BLaER1 (cell line): ENCODE results near the gene GHR.

Experiments used
- H3K27ac ChIP-seq: shearing (Covaris generic); formaldehyde crosslinking; 2 replicates; pipeline ENCODE4 v1.8.1; 2022
- H3K27me3 ChIP-seq: shearing (Covaris generic); formaldehyde crosslinking; 2 replicates; pipeline ENCODE4 v1.8.1; 2022
- H3K36me3 ChIP-seq: shearing (Covaris generic); formaldehyde crosslinking; 2 replicates; pipeline ENCODE4 v1.8.1; 2022
- H3K4me1 ChIP-seq: shearing (Covaris generic); formaldehyde crosslinking; 2 replicates; pipeline ENCODE4 v1.8.1; 2022
- H3K4me2 ChIP-seq: shearing (Covaris generic); formaldehyde crosslinking; 2 replicates; pipeline ENCODE4 v1.8.1; 2022
- H3K4me3 ChIP-seq: shearing (Covaris generic); formaldehyde crosslinking; 2 replicates; pipeline ENCODE4 v1.8.1; 2022
- H3K9ac ChIP-seq: shearing (Covaris generic); formaldehyde crosslinking; 2 replicates; pipeline ENCODE4 v1.8.1; 2022
- H3K9me3 ChIP-seq: shearing (Covaris generic); formaldehyde crosslinking; 2 replicates; pipeline ENCODE4 v1.8.1; 2022
- H4K20me1 ChIP-seq: shearing (Covaris generic); formaldehyde crosslinking; 2 replicates; pipeline ENCODE4 v1.8.1; 2022
- Cebpa-rat ChIP-seq: shearing (Covaris generic); IDR thresholded peaks from 2 replicates; pipeline ENCODE4 v1.8.1; 2022

The GHR gene

DNA sequence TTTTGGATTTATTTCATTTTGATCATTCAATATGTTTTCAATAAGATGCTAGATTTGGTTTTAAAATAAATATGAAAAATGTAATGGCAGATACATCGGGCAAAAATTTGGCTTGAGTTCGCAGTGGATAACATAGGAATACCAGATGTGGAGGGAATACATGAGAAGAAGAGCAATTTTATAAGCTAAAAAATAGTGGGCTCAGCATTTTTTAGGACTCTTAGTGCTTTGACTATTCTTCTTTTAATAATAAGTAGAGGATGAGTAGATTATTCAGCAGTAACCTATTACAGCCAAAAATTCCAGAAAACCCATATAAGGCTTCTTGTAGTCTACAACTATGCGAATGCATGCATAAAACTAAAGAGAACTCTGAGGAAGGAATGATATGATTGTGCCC is 22.8 kb upstream of the GHR start:
- Histone ChIP-seq H3K9me3 (peaks cover 9% of the 10 kb centered on the region), H3K27me3 (no peaks in the 10 kb centered on the region), H3K4me3 (no peak overlapping the region), H3K27ac (no peak overlapping the region), H3K9ac (no peak overlapping the region), H3K4me2 (no peak overlapping the region), H3K4me1 (no peaks in the 10 kb centered on the region), H4K20me1 (no peaks in the 10 kb centered on the region), H3K36me3 (no peaks in the 10 kb centered on the region)
- no peak for TF ChIP-seq Cebpa-rat

DNA sequence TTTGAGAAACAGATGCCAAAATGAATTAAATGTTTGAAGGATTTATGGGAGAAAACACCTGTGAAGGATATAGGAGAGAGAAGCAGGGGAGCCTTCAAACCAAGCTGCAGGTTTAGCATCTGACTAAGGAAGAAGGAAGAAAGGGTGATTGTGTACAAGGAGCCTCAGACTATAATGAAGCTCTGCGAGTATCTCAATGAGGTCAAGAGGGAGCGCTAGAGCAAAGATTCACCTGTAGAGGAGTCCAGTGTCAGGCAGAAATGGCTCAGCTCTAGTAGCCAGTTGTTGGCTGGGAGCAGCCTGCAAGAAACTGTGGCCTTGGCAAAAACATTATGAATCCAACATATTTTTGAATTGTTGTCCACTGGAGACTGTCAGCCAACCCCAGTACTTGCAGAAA is 20.0 kb upstream of the GHR start:
- TF ChIP-seq Cebpa-rat, result no peak
- Histone ChIP-seq H3K9me3 (no peaks in the 10 kb centered on the region), H3K9ac (no peak overlapping the region), H3K27ac (no peak overlapping the region), H3K4me1 (no peaks in the 10 kb centered on the region), H3K4me2 (no peak overlapping the region), H3K27me3 (no peaks in the 10 kb centered on the region), H3K4me3 (no peak overlapping the region), H4K20me1 (no peaks in the 10 kb centered on the region), H3K36me3 (no peaks in the 10 kb centered on the region)

DNA sequence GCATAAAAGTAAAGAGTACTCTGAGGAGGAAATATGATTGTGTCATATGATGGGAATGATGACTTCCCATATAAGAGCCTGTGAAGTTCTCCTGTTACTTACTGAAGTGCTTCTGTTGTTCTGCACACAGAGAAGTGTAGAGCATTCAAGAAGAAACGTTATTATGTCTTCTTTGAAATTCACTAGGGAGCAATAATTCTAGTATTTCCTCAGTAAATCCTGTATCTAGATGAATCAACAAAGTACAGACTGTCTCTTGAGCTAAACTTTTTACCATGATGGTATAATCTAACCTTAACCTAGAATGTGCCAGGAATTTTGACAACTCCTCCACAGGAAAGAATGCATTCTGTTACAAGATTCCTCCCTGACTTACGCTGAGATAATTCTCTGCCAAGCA is 18.9 kb upstream of the GHR start:
- Histone ChIP-seq H3K27me3 (no peaks in the 10 kb centered on the region), H4K20me1 (no peaks in the 10 kb centered on the region), H3K4me1 (no peaks in the 10 kb centered on the region)

DNA sequence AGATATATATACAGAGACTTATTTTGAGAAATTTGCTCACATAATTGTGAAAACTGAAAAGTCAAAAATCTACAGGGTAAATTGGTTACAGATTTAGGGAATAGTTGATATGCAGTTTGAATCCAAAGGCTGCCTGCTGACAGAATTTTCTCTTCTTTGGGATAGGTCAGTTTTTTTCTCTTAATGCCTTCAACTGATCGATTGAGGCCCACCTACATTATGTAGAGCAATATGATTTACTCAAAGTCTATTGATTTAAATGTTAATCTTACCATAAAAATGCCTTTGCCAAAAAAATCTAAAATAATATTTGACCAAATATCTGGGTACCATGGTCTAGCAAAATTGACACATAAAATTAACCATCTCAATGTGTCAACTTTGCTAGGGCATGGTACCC is 3.9 kb upstream of the GHR start:
- Histone ChIP-seq H3K27me3 (peaks cover 18% of the 10 kb centered on the region), H4K20me1 (no peaks in the 10 kb centered on the region), H3K4me2 (no peak overlapping the region), H3K27ac (no peak overlapping the region), H3K4me3 (no peak overlapping the region), H3K9me3 (peaks cover 15% of the 10 kb centered on the region), H3K4me1 (no peaks in the 10 kb centered on the region), H3K36me3 (no peaks in the 10 kb centered on the region), H3K9ac (no peak overlapping the region)
- TF ChIP-seq Cebpa-rat, result no peak

More for the DNA sequence above, 18.9 kb upstream of the GHR start:
- Histone ChIP-seq H3K4me2 (no peak overlapping the region), H3K9ac (no peak overlapping the region), H3K9me3 (no peaks in the 10 kb centered on the region), H3K36me3 (no peaks in the 10 kb centered on the region), H3K4me3 (no peak overlapping the region), H3K27ac (no peak overlapping the region)
- TF ChIP-seq Cebpa-rat, result no peak

DNA sequence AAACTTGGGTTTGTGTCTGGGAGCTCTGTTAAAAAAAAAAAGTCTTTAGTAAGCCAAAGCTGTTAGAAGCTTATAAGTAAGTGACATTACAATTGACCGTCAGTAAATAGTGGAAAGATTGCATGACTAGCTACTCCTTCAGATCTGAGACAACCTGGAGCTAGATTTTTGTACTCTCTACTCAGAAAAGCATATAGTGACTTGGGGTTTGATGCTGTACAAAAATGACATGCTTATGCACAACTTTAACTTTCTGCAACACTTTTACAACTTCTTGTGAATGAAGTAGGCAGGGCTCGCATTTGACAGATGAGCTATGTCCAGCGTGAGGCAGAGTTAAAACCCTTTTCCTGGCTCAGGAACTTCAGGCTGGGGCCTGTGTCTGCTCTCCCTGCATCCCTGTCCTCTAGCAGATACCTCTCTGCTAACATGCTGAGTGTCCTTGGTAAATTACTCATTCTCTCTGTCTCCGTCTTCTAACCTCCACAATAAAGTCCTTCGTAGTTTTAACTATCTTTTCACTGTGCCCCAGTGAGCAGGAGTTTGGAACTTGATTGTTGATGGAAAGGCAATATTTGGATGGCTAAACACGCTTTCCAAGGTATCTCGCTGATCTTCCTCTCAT is 471 bp upstream of the GHR start:
- Histone ChIP-seq H3K4me3 (no peak overlapping the region), H3K9me3 (peaks cover 25% of the 10 kb centered on the region), H3K27ac (no peak overlapping the region), H4K20me1 (no peaks in the 10 kb centered on the region), H3K9ac (no peak overlapping the region), H3K4me2 (no peak overlapping the region), H3K27me3 (peaks cover 29% of the 10 kb centered on the region), H3K36me3 (no peaks in the 10 kb centered on the region), H3K4me1 (no peaks in the 10 kb centered on the region)
- no peak for TF ChIP-seq Cebpa-rat

DNA sequence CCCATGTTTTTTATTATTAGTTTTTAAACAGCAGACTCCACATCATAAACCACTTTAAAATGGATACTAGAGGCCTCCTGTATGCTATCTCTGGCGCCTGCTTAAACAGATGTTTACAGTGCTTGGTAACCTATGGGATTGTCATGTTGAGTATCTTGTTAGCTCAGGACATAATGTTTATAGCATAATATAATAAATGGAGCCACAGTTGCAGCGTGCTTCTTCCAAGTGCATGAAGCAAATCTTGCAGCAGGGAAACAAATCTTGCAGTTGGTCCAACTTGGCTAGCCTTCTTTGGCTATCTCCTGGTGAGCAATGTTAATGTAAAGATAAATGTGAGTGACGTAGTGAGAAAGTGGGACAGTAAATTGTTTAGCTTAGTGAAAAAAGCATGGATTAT is 2.8 kb downstream of the GHR start:
- Histone ChIP-seq H3K4me2 (no peak overlapping the region), H3K9ac (no peak overlapping the region), H3K27me3 (peaks cover 29% of the 10 kb centered on the region), H3K27ac (no peak overlapping the region), H4K20me1 (no peaks in the 10 kb centered on the region), H3K4me3 (no peak overlapping the region), H3K4me1 (no peaks in the 10 kb centered on the region), H3K36me3 (no peaks in the 10 kb centered on the region), H3K9me3 (peaks cover 25% of the 10 kb centered on the region)
- TF ChIP-seq Cebpa-rat, result no peak

DNA sequence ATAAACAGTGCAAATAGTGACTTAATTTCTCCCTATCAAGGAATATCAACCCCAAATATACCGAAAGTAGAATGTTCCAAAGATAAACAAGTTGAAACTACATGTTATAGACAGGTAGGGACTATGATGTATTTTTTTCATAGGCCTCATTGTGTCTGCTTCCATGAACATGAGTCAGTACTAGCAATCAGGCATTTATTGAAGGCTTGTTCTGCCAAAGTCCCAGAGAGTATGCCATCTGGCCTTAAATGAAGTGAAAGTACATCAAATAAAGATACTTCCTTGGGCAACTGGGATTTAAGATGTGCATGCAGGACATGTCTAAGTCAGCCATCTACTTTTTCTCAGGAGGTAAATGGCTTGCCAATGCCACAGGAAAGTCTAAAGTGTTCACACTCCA is 6.5 kb downstream of the GHR start:
- H3K4me2 ChIP-seq, result no peak overlapping the region
- peaks cover 6% of the 10 kb centered on the region for H3K9me3 ChIP-seq
- H3K4me3 ChIP-seq, result no peak overlapping the region
- no peaks in the 10 kb centered on the region for H3K36me3 ChIP-seq
- no peak overlapping the region for H3K27ac ChIP-seq
- TF ChIP-seq Cebpa-rat, result no peak
- H3K27me3 ChIP-seq, result peaks cover 8% of the 10 kb centered on the region
- H3K9ac ChIP-seq, result no peak overlapping the region
- H4K20me1 ChIP-seq, result no peaks in the 10 kb centered on the region
- no peaks in the 10 kb centered on the region for H3K4me1 ChIP-seq

DNA sequence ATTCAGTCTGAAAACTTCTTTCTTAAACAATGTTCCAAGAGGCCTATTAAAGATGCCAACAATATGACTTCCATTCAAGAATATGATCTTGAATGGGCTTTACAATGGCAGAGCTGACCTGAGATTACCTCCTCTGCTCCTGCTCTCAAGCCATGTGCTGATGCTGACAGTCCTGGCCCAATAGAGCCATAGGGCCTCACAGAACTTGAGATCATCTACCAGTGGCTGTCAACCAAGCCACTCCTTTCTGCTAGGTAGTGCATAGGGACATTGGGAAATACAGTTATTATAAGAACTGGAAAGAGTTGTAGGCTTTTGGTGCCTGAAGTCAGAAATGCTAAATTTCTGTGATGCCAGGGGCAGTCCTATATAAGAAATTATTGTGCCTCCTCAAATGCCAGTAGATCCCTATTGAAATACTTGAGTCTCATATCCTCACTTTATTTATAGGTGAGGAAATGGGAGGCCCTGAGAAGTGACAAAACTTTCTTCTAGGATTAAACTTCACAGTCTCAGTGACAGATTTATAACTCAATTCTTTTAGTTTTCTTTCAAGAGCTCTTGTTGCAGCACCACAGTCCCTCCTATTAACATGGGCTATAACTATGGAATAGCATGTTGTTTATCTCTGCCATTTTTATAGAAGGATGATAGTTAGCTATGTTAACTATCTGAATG is 10.9 kb downstream of the GHR start:
- H3K9me3 ChIP-seq, result no peaks in the 10 kb centered on the region
- no peaks in the 10 kb centered on the region for H3K36me3 ChIP-seq
- H3K4me2 ChIP-seq, result no peak overlapping the region
- no peak overlapping the region for H3K4me3 ChIP-seq
- no peak for TF ChIP-seq Cebpa-rat
- H3K4me1 ChIP-seq, result no peaks in the 10 kb centered on the region
- no peak overlapping the region for H3K9ac ChIP-seq
- no peak overlapping the region for H3K27ac ChIP-seq
- H4K20me1 ChIP-seq, result no peaks in the 10 kb centered on the region
- no peaks in the 10 kb centered on the region for H3K27me3 ChIP-seq

DNA sequence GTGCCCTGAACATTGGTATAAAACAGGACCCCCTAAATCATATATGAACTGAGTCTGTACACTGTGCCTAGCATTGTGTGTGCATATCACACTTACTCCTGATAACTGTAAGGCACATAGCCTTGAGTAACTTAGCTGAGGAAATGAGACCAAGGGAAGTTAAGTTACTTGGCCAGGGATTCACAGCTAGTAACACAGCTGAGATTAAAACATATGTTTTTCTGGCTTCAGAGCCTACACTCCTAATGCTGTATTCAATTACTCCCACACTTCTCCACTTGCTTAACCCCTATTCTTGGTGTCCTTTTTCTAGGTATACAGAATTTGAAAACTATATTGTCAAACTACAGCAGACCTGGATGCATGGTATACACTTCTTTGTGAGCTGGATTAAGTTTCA is 12.8 kb downstream of the GHR start:
- no peaks in the 10 kb centered on the region for H3K4me1 ChIP-seq
- no peak for TF ChIP-seq Cebpa-rat
- H3K27ac ChIP-seq, result no peak overlapping the region
- H3K9ac ChIP-seq, result no peak overlapping the region
- H3K27me3 ChIP-seq, result no peaks in the 10 kb centered on the region
- no peaks in the 10 kb centered on the region for H3K36me3 ChIP-seq
- no peaks in the 10 kb centered on the region for H4K20me1 ChIP-seq
- H3K4me3 ChIP-seq, result no peak overlapping the region
- no peak overlapping the region for H3K4me2 ChIP-seq
- no peaks in the 10 kb centered on the region for H3K9me3 ChIP-seq

DNA sequence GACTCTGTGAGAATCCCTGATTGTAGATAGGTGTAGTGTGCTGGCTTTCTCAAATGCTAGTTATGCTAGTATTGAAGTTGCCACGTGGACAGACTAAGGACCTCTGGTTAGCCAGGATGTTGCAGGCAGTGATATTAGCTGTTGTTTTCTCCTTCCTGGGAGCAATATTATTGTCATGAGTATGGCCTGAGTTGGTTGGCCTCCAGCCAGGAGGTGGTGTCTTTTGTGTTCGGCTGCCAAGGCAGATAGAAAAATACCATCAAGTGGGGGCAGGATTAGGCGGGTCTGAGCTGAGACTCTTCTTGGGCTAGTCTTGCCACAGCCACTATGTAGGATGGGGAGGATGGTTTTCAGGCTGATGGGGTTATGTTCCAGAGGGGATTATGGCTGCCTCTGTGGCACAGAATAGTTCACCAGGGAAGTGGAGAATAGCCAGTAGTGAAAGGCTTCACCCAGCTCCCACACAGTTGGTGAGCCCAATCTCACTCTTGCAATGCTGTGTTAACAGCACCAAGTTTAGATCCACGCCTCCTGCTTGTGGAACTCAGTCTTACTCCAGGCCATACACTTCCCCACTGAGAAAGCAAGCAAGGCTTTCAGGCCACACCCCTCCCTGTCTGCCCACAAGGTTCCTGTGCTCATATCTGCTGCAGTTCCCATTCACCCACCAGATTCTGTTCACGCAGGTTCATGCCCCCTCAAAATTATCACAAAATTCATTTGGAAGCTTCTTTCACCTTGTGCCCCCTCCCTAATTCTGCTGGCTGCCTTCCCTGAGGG is 31.2 kb downstream of the GHR start:
- no peak overlapping the region for H3K27ac ChIP-seq
- no peaks in the 10 kb centered on the region for H4K20me1 ChIP-seq
- no peak for TF ChIP-seq Cebpa-rat
- peaks cover 3% of the 10 kb centered on the region; the same call in 1 of the 2 replicates for H3K9me3 ChIP-seq
- no peaks in the 10 kb centered on the region for H3K36me3 ChIP-seq
- no peak overlapping the region for H3K4me2 ChIP-seq
- no peaks in the 10 kb centered on the region for H3K27me3 ChIP-seq
- no peak overlapping the region for H3K9ac ChIP-seq
- no peak overlapping the region for H3K4me3 ChIP-seq
- H3K4me1 ChIP-seq, result no peaks in the 10 kb centered on the region
